GM18505 (cell line): ENCODE results near the gene RABAC1.
"Not testable (repeated sequence)": the region's sequence is repeated elsewhere in the genome, so short reads cannot be mapped to it uniquely, and the experiment has no call there.

Source experiments
- ATAC-seq: cut with Tn5 transposase; IDR thresholded peaks from one replicate; pipeline ENCODE4 v1.9.1; 2021; ENCODE audit not compliant: unreplicated experiment
- POLR2A ChIP-seq: IDR thresholded peaks from 4 replicates; pipeline ENCODE4 v1.6.1; 2011; ENCODE audit warnings: borderline replicate concordance; ENCODE audit not compliant: insufficient read depth, insufficient read length; ENCODE audit errors: extremely low read depth

Gene RABAC1

GRCh38 chr19:41994521-41994971 lies 35.4 kb upstream of the RABAC1 start:
- no peak for TF ChIP-seq POLR2A
- no peak for ATAC-seq

GRCh38 chr19:41993612-41994483 lies 34.7 kb upstream of the RABAC1 start, which contains the start of gene ATP1A3:
TSS of gene ATP1A3 (minus strand) at chr19:41994230. CDS start at chr19:41994076, 154 bp downstream.
- TF ChIP-seq POLR2A = no peak
- ATAC-seq = no peak

- ATAC-seq = not testable (repeated sequence)
Observed at GRCh38 chr19:41991925-41992569, 32.9 kb upstream of the RABAC1 start.

GRCh38 chr19:41991025-41991424 lies 31.9 kb upstream of the RABAC1 start:
- TF ChIP-seq POLR2A = no peak
- ATAC-seq = no peak

GRCh38 chr19:41990615-41991014 lies 31.5 kb upstream of the RABAC1 start:
- no peak for TF ChIP-seq POLR2A
- ATAC-seq = no peak

- no peak for ATAC-seq
Observed at GRCh38 chr19:41990028-41990427, 30.9 kb upstream of the RABAC1 start.

GRCh38 chr19:41988947-41989346 lies 29.8 kb upstream of the RABAC1 start:
- ATAC-seq = no peak
- no peak for TF ChIP-seq POLR2A

More at GRCh38 chr19:41990028-41990427, 30.9 kb upstream of the RABAC1 start:
- no peak for TF ChIP-seq POLR2A

- ATAC-seq = no peak
Observed at GRCh38 chr19:41987141-41987860, 28.2 kb upstream of the RABAC1 start.

GRCh38 chr19:41984961-41985360 lies 25.8 kb upstream of the RABAC1 start:
- TF ChIP-seq POLR2A = no peak
- no peak for ATAC-seq

More at GRCh38 chr19:41987141-41987860, 28.2 kb upstream of the RABAC1 start:
- no peak for TF ChIP-seq POLR2A

- ATAC-seq = no peak
- no peak for TF ChIP-seq POLR2A
Observed at GRCh38 chr19:41981724-41982123, 22.6 kb upstream of the RABAC1 start.

GRCh38 chr19:41978470-41978869 lies 19.3 kb upstream of the RABAC1 start:
- no peak for ATAC-seq
- no peak for TF ChIP-seq POLR2A

- ATAC-seq = no peak
- TF ChIP-seq POLR2A = no peak
Observed at GRCh38 chr19:41977916-41978315, 18.8 kb upstream of the RABAC1 start.

GRCh38 chr19:41974652-41975051 lies 15.5 kb upstream of the RABAC1 start:
- no peak for TF ChIP-seq POLR2A
- ATAC-seq = no peak
